A673 (cell line): ENCODE data around the gene STOX1.

Experiments
- CTCF ChIP-seq: fragments of 300-800, 200-600 bp; sonication (generic); conservative IDR thresholded peaks from 2 replicates; pipeline ENCODE4 v1.5.1; 2017; ENCODE audit warnings: low read depth, mild to moderate bottlenecking, antibody characterized with exemption, low read length, moderate library complexity, mixed read lengths
- EZH2 ChIP-seq: fragments of 200-600 bp; sonication (generic); IDR thresholded peaks from 2 replicates; pipeline ENCODE4 v1.6.1; 2017; ENCODE audit warnings: borderline replicate concordance, low read depth, mild to moderate bottlenecking, mixed read lengths, antibody characterized with exemption, low read length; ENCODE audit not compliant: poor library complexity, severe bottlenecking

GRCh38 chr10:68897336-68897741 is 70.0 kb downstream of the STOX1 start:
- TF ChIP-seq CTCF (peak; percentile 71), EZH2 (no peak)
